ENCODE results near the gene STBD1. TPM values are rescaled to one million over a fixed set of nuclear protein-coding genes. Genes with fewer than 3 reads are reported as not detected.
"Not testable (repeated sequence)": the region's sequence is repeated elsewhere in the genome, so short reads cannot be mapped to it uniquely, and the experiment has no call there.

Gene STBD1
- 1 to 10 TPM in 2 of 3 donors, under 1 TPM in 1; 0.97 to 1.6 (median 1.3) TPM for polyA plus RNA-seq (ENCODE audit: insufficient read length in 3 of 3)

GRCh38 chr4:76305971-76306881 is at the start of gene STBD1:
TSS of gene STBD1 (plus strand) at chr4:76306733. CDS start at chr4:76306770, 37 bp downstream.
- DNase-seq (ENCODE audit: low read depth in 3 of 3, low spot score in 2 of 3) = peak; percentile 20 to 60 (median 53)

- DNase-seq (ENCODE audit: low read depth in 3 of 3, low spot score in 2 of 3) = no peak
Observed at GRCh38 chr4:76256968-76257367, 49.6 kb upstream of the STBD1 start.

- no peak for DNase-seq (ENCODE audit: low read depth in 3 of 3, low spot score in 2 of 3)
Observed at GRCh38 chr4:76257824-76258223, 48.7 kb upstream of the STBD1 start.

GRCh38 chr4:76260571-76260970 is 46.0 kb upstream of the STBD1 start:
- DNase-seq (ENCODE audit: low read depth in 3 of 3, low spot score in 2 of 3) = no peak

GRCh38 chr4:76265631-76266218 is 40.8 kb upstream of the STBD1 start:
- DNase-seq (ENCODE audit: low read depth in 3 of 3, low spot score in 2 of 3) = no peak

- DNase-seq (ENCODE audit: low read depth in 3 of 3, low spot score in 2 of 3) = no peak
Observed at GRCh38 chr4:76266627-76267026, 39.9 kb upstream of the STBD1 start.

- DNase-seq (ENCODE audit: low read depth in 3 of 3, low spot score in 2 of 3) = no peak
Observed at GRCh38 chr4:76267811-76268210, 38.7 kb upstream of the STBD1 start.

GRCh38 chr4:76270244-76271175 is 36.0 kb upstream of the STBD1 start:
- DNase-seq (ENCODE audit: low read depth in 3 of 3, low spot score in 2 of 3) = no peak

GRCh38 chr4:76271248-76271647 is 35.3 kb upstream of the STBD1 start:
- no peak for DNase-seq (ENCODE audit: low read depth in 3 of 3, low spot score in 2 of 3)

- DNase-seq (ENCODE audit: low read depth in 3 of 3, low spot score in 2 of 3) = no peak
Observed at GRCh38 chr4:76272073-76272472, 34.5 kb upstream of the STBD1 start.

- DNase-seq (ENCODE audit: low read depth in 3 of 3, low spot score in 2 of 3) = no peak
Observed at GRCh38 chr4:76272582-76272981, 34.0 kb upstream of the STBD1 start.

- DNase-seq (ENCODE audit: low read depth in 3 of 3, low spot score in 2 of 3) = no peak
Observed at GRCh38 chr4:76272999-76273398, 33.5 kb upstream of the STBD1 start.

- DNase-seq (ENCODE audit: low read depth in 3 of 3, low spot score in 2 of 3) = no peak
Observed at GRCh38 chr4:76275486-76276124, 30.9 kb upstream of the STBD1 start.

GRCh38 chr4:76276813-76277212 is 29.7 kb upstream of the STBD1 start:
- DNase-seq (ENCODE audit: low read depth in 3 of 3, low spot score in 2 of 3) = no peak

GRCh38 chr4:76277667-76278066 is 28.9 kb upstream of the STBD1 start:
- DNase-seq (ENCODE audit: low read depth in 3 of 3, low spot score in 2 of 3) = no peak

- no peak for DNase-seq (ENCODE audit: low read depth in 3 of 3, low spot score in 2 of 3)
Observed at GRCh38 chr4:76278583-76278982, 27.9 kb upstream of the STBD1 start.

GRCh38 chr4:76279462-76279861 is 27.1 kb upstream of the STBD1 start:
- no peak for DNase-seq (ENCODE audit: low read depth in 3 of 3, low spot score in 2 of 3)

- DNase-seq (ENCODE audit: low read depth in 3 of 3, low spot score in 2 of 3) = no peak
Observed at GRCh38 chr4:76280488-76281441, 25.8 kb upstream of the STBD1 start.

- not testable (repeated sequence) for DNase-seq (ENCODE audit: low read depth in 3 of 3, low spot score in 2 of 3)
Observed at GRCh38 chr4:76281594-76281993, 24.9 kb upstream of the STBD1 start.

Measured in right renal cortex interstitium (tissue), 3 donors.